Caco-2 (cell line): ENCODE data around the gene CAMK1D. TPM values are rescaled to one million over a fixed set of nuclear protein-coding genes. Genes with fewer than 3 reads are reported as not detected.

Experiments used
- BruUV-seq: library from RNA; stranded (reverse); fragments of 400-500 nt; replicated peaks from 2 replicates; lab custom pipeline; 2021; lab: Mats Ljungman, UMichigan
- CTCF ChIA-PET: fragments of 300-600 bp; sonication (Branson Sonifier 250); formaldehyde crosslinking; loops from one replicate; lab custom pipeline; 2022; ENCODE audit warnings: antibody characterized with exemption; lab: Charles Lee
- POLR2A ChIA-PET: fragments of 300-600 bp; sonication (Branson Sonifier 250); formaldehyde crosslinking; loops from one replicate; lab custom pipeline; 2022; ENCODE audit warnings: antibody characterized with exemption; lab: Charles Lee
- DNase-seq, 2 experiments: peaks; one replicate each; pipeline versions ENCODE4 v3.0.0 to v3.0.0-alpha.2; 2020 to 2022
- H3K27me3 ChIP-seq: replicated peaks from 2 replicates; pipeline ENCODE4 v1.6.0; 2011; ENCODE audit warnings: low read length; ENCODE audit not compliant: control insufficient read depth, insufficient read depth
- H3K36me3 ChIP-seq: 2 replicates; pipeline ENCODE4 v1.5.1; 2011; ENCODE audit warnings: low read length; ENCODE audit not compliant: control insufficient read depth, insufficient read depth
- H3K4me1 ChIP-seq: fragments of 250-450 bp; sonication (Bioruptor Pico); 2 replicates; pipeline ENCODE4 v1.5.1; 2020; ENCODE audit warnings: mild to moderate bottlenecking
- H3K4me3 ChIP-seq: 2 replicates; pipeline ENCODE4 v1.5.1; 2011; ENCODE audit warnings: low read depth, mild to moderate bottlenecking, control low read depth, low read length
- H3K9me3 ChIP-seq: fragments of 250-450 bp; sonication (Bioruptor Pico); 2 replicates; pipeline ENCODE4 v1.5.1; 2020; ENCODE audit warnings: mild to moderate bottlenecking, moderate library complexity
- H3K27ac Mint-ChIP-seq: one replicate; pipeline ENCODE4 v1.8.0; 2022; ENCODE audit warnings: mixed read lengths; ENCODE audit not compliant: unreplicated experiment
- H3K27me3 Mint-ChIP-seq: one replicate; pipeline ENCODE4 v1.8.0; 2022; ENCODE audit warnings: mixed read lengths; ENCODE audit not compliant: insufficient read depth, unreplicated experiment
- H3K36me3 Mint-ChIP-seq: one replicate; pipeline ENCODE4 v1.8.0; 2022; ENCODE audit warnings: mild to moderate bottlenecking, mixed read lengths; ENCODE audit not compliant: insufficient read depth, unreplicated experiment
- H3K4me1 Mint-ChIP-seq: one replicate; pipeline ENCODE4 v1.8.0; 2022; ENCODE audit warnings: low read depth, mixed read lengths; ENCODE audit not compliant: unreplicated experiment
- H3K4me3 Mint-ChIP-seq: one replicate; pipeline ENCODE4 v1.8.0; 2022; ENCODE audit warnings: mild to moderate bottlenecking, moderate library complexity, mixed read lengths; ENCODE audit not compliant: unreplicated experiment
- H3K9me3 Mint-ChIP-seq: one replicate; pipeline ENCODE4 v1.8.0; 2022; ENCODE audit warnings: mixed read lengths; ENCODE audit not compliant: unreplicated experiment
- intact Hi-C: fragments of 100-400 bp; cut with micrococcal nuclease; formaldehyde crosslinking; loops from one replicate; pipeline ENCODE4 v1.10.0; 2022; ENCODE audit not compliant: unreplicated experiment
- total RNA-seq: library from RNA; stranded (reverse); gene quantifications from 2 replicates; pipeline ENCODE4 v1.2.3, GENCODE V29; 2022
- TF ChIP-seq, protein P1 (sequence below), 2 experiments: fragments of 200-600 bp in 1 of 2; IDR thresholded peaks; 1 replicate in 1 of 2; 2 replicates in 1 of 2; pipeline versions ENCODE4 v1.5.1 to v1.8.0; 2011 to 2022; ENCODE audit warnings: antibody characterized with exemption in 1 of 2, control low read depth in 1 of 2, inconsistent platforms in 1 of 2, low read depth in 1 of 2, low read length in 1 of 2, mild to moderate bottlenecking in 1 of 2, moderate library complexity in 1 of 2; ENCODE audit not compliant: insufficient read depth in 1 of 2, severe bottlenecking in 1 of 2, unreplicated experiment in 1 of 2

Gene CAMK1D
- total RNA-seq, 1 experiment from 2014 or later, result 10.9 TPM

DNA sequence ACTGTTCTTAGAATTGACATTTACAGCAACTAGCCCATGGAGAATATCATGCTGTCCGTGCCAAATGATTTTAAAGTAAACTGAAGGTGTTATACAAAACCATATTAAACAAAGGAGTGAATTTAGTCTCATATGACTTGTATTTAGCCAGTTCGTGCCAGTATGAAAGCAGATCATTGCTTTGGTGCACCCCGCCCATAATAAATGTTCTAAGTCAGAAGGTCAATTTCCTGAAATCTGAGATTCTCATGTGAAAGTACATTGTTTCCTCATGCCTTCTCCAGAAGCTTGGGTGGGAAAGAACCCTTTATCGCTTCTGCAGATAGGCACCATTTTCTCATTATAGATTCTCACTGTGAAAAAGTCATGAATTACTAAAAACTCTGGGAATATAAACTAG is 106.4 kb downstream of the CAMK1D start:
- H3K4me1 ChIP-seq, result no peaks in the 10 kb centered on the region
- no peak overlapping the region for H3K27ac Mint-ChIP-seq
- no peak overlapping the region for H3K4me3 Mint-ChIP-seq
- DNase-seq, result no peak
- ChIA-PET CTCF (no interaction called here), POLR2A (no interaction called here)
- no TSS peak for BruUV-seq
- H3K4me1 Mint-ChIP-seq, result peaks cover 13% of the 10 kb centered on the region
- H3K36me3 Mint-ChIP-seq, result no peaks in the 10 kb centered on the region
- no peak overlapping the region for H3K4me3 ChIP-seq
- no peaks in the 10 kb centered on the region for H3K27me3 ChIP-seq
- intact Hi-C loops, result no loop called here
- no peaks in the 10 kb centered on the region for H3K9me3 ChIP-seq
- no peaks in the 10 kb centered on the region for H3K36me3 ChIP-seq
- H3K27me3 Mint-ChIP-seq, result no peaks in the 10 kb centered on the region
- TF ChIP-seq, protein P1, sequence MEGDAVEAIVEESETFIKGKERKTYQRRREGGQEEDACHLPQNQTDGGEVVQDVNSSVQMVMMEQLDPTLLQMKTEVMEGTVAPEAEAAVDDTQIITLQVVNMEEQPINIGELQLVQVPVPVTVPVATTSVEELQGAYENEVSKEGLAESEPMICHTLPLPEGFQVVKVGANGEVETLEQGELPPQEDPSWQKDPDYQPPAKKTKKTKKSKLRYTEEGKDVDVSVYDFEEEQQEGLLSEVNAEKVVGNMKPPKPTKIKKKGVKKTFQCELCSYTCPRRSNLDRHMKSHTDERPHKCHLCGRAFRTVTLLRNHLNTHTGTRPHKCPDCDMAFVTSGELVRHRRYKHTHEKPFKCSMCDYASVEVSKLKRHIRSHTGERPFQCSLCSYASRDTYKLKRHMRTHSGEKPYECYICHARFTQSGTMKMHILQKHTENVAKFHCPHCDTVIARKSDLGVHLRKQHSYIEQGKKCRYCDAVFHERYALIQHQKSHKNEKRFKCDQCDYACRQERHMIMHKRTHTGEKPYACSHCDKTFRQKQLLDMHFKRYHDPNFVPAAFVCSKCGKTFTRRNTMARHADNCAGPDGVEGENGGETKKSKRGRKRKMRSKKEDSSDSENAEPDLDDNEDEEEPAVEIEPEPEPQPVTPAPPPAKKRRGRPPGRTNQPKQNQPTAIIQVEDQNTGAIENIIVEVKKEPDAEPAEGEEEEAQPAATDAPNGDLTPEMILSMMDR (IDR thresholded peaks at IDR 0.05; ENCODE audit: insufficient read depth in 1 of 2, low read depth in 1 of 2, low read length in 1 of 2, severe bottlenecking in 1 of 2, unreplicated experiment in 1 of 2), result no peak
- no peaks in the 10 kb centered on the region for H3K9me3 Mint-ChIP-seq

DNA sequence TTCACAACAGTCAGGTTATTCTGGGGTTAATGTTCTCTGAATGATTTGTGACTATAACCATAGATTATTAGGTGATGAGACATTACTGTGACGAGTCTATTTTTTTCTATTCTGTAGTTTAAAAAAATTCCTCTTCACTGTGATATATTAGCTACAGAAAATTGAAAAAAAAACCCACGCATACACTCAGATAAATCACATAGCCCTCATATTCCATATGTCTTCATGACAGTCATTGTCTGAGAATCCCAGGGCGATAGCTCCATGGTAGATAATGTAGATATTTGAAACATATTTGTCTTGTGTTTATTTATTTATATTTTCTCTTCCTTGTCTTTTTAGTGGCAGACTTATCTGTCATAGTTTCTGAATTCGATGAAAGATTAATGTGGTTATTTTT is 110.0 kb downstream of the CAMK1D start:
- no peaks in the 10 kb centered on the region for H3K4me1 ChIP-seq
- POLR2A ChIA-PET, result no interaction called here
- no peaks in the 10 kb centered on the region for H3K36me3 Mint-ChIP-seq
- H3K27me3 Mint-ChIP-seq, result no peaks in the 10 kb centered on the region
- no peaks in the 10 kb centered on the region for H3K9me3 Mint-ChIP-seq
- H3K4me3 Mint-ChIP-seq, result no peak overlapping the region
- no peaks in the 10 kb centered on the region; the same call in 1 of the 2 replicates for H3K9me3 ChIP-seq
- no peak for DNase-seq
- intact Hi-C loops, result no loop called here
- TF ChIP-seq, protein P1 (IDR thresholded peaks at IDR 0.05; ENCODE audit: insufficient read depth in 1 of 2, low read depth in 1 of 2, low read length in 1 of 2, severe bottlenecking in 1 of 2, unreplicated experiment in 1 of 2), result no peak
- no peak overlapping the region for H3K27ac Mint-ChIP-seq
- H3K4me3 ChIP-seq, result no peak overlapping the region
- CTCF ChIA-PET, result no interaction called here
- no peaks in the 10 kb centered on the region; the same call in 1 of the 2 replicates for H3K27me3 ChIP-seq
- H3K36me3 ChIP-seq, result no peaks in the 10 kb centered on the region
- BruUV-seq, result no TSS peak
- peaks cover 8% of the 10 kb centered on the region for H3K4me1 Mint-ChIP-seq

DNA sequence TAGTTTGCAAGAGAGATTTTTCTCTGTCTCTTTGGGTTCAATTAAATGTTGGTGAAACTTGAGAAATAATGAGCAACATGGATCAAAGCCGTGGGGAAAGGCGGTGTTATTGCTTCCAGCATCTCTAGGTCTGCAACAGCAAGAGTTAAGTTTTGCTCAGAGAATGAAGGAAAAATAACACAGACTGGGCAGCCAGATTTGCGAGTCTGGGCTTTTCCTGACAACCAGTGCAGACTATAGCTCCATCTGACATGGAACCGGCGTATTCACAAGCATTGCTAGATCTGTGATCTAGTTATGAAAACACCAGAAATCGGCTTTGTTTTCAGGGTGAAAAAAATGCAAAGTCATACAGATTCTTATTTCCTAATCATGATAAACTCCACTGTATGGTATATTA is 110.4 kb downstream of the CAMK1D start:
- POLR2A ChIA-PET, result no interaction called here
- Mint-ChIP-seq H3K4me3 (no peak overlapping the region), H3K36me3 (no peaks in the 10 kb centered on the region), H3K27me3 (no peaks in the 10 kb centered on the region), H3K4me1 (peaks cover 8% of the 10 kb centered on the region), H3K27ac (no peak overlapping the region), H3K9me3 (no peaks in the 10 kb centered on the region)
- Histone ChIP-seq H3K27me3 (no peaks in the 10 kb centered on the region; the same call in 1 of the 2 replicates), H3K4me1 (no peaks in the 10 kb centered on the region), H3K9me3 (no peaks in the 10 kb centered on the region; the same call in 1 of the 2 replicates), H3K4me3 (no peak overlapping the region), H3K36me3 (no peaks in the 10 kb centered on the region)
- CTCF ChIA-PET, result interaction anchor here (0.7 kb wide), 1 partner anchor 248 kb away, joined by 3 read pairs; no protein-coding TSS in a partner anchor
- no peak for DNase-seq
- TF ChIP-seq, protein P1 (IDR thresholded peaks at IDR 0.05; ENCODE audit: insufficient read depth in 1 of 2, low read depth in 1 of 2, low read length in 1 of 2, severe bottlenecking in 1 of 2, unreplicated experiment in 1 of 2), result no peak
- intact Hi-C loops, result no loop called here
- no TSS peak for BruUV-seq
